GM23338 (cell line): ENCODE data around the gene CCDC3. TPM values are rescaled to one million over a fixed set of nuclear protein-coding genes. Genes with fewer than 3 reads are reported as not detected.

Experiments used
- ATAC-seq: fragments of 200-7000 bp; cut with Tn5 transposase; 3 replicates; pipeline ENCODE4 v1.9.1; 2020
- DNase-seq: peaks from one replicate; pipeline ENCODE4 v3.0.0-alpha.2; 2015; ENCODE audit warnings: low spot score
- H2AFZ ChIP-seq: fragments of 200-600 bp; sonication (generic); 2 replicates; pipeline ENCODE4 v1.8.0; 2016; ENCODE audit warnings: antibody characterized with exemption, mild to moderate bottlenecking, moderate library complexity
- H3F3A ChIP-seq: fragments of 200-600 bp; sonication (generic); replicated peaks from 2 replicates; pipeline ENCODE4 v1.8.0; 2017; ENCODE audit warnings: antibody characterized with exemption, mixed run types, low read depth
- H3K27ac ChIP-seq: fragments of 200-600 bp; sonication (generic); 2 replicates; pipeline ENCODE4 v1.6.1; 2016; ENCODE audit warnings: low read depth
- H3K27me3 ChIP-seq: fragments of 200-600 bp; sonication (generic); 2 replicates; pipeline ENCODE4 v1.8.0; 2016; ENCODE audit warnings: mild to moderate bottlenecking, mixed run types, moderate library complexity; ENCODE audit not compliant: insufficient read depth
- H3K36me3 ChIP-seq: fragments of 200-600 bp; sonication (generic); 2 replicates; pipeline ENCODE4 v1.8.0; 2016; ENCODE audit warnings: mild to moderate bottlenecking; ENCODE audit not compliant: insufficient read depth
- H3K4me1 ChIP-seq: fragments of 200-600 bp; sonication (generic); 2 replicates; pipeline ENCODE4 v1.8.0; 2016; ENCODE audit warnings: mild to moderate bottlenecking, moderate library complexity; ENCODE audit not compliant: insufficient read depth
- H3K4me2 ChIP-seq: fragments of 200-600 bp; sonication (generic); 2 replicates; pipeline ENCODE4 v1.7.1; 2017; ENCODE audit warnings: mixed run types
- H3K4me3 ChIP-seq: fragments of 200-600 bp; sonication (generic); 2 replicates; pipeline ENCODE4 v1.6.1; 2016; ENCODE audit warnings: mixed run types
- H3K79me2 ChIP-seq: fragments of 200-600 bp; sonication (generic); replicated peaks from 2 replicates; pipeline ENCODE4 v1.8.0; 2017; ENCODE audit warnings: mild to moderate bottlenecking; ENCODE audit not compliant: insufficient read depth
- H3K9me2 ChIP-seq: fragments of 200-600 bp; sonication (generic); 2 replicates; pipeline ENCODE4 v1.8.0; 2017; ENCODE audit not compliant: insufficient read depth
- H4K20me1 ChIP-seq: fragments of 200-600 bp; sonication (generic); replicated peaks from 2 replicates; pipeline ENCODE4 v1.8.0; 2017; ENCODE audit warnings: mild to moderate bottlenecking; ENCODE audit not compliant: insufficient read depth
- H3K27ac Mint-ChIP-seq: 2 replicates; pipeline ENCODE4 v1.8.0; 2020; ENCODE audit warnings: inconsistent platforms, mild to moderate bottlenecking, moderate library complexity, mixed read lengths
- H3K27me3 Mint-ChIP-seq: 3 replicates; pipeline ENCODE4 v1.8.0; 2022; ENCODE audit warnings: low read depth, mild to moderate bottlenecking, moderate library complexity, mixed read lengths, inconsistent platforms; ENCODE audit not compliant: insufficient read depth, poor library complexity
- H3K36me3 Mint-ChIP-seq: 3 replicates; pipeline ENCODE4 v1.8.0; 2021; ENCODE audit warnings: low read depth, mild to moderate bottlenecking, inconsistent platforms, moderate library complexity, mixed read lengths
- H3K4me1 Mint-ChIP-seq: 3 replicates; pipeline ENCODE4 v1.8.0; 2020; ENCODE audit warnings: mild to moderate bottlenecking, inconsistent platforms, mixed read lengths
- H3K4me3 Mint-ChIP-seq: 3 replicates; pipeline ENCODE4 v1.8.0; 2021; ENCODE audit warnings: moderate library complexity, mild to moderate bottlenecking, inconsistent platforms, mixed read lengths
- H3K9me3 Mint-ChIP-seq: 3 replicates; pipeline ENCODE4 v1.8.0; 2020; ENCODE audit warnings: moderate library complexity, mild to moderate bottlenecking, inconsistent platforms, mixed read lengths
- CREB1 ChIP-seq: fragments of 250-450 bp; sonication (Bioruptor Pico); IDR thresholded peaks from 2 replicates; pipeline ENCODE4 v1.5.0; 2020; ENCODE audit warnings: low read depth, mild to moderate bottlenecking, moderate library complexity
- CTCF ChIP-seq, 2 experiments: fragments of 200-600 bp in 1 of 2; sonication (generic) in 1 of 2; conservative IDR thresholded peaks; 2 replicates each; pipeline versions ENCODE4 v1.5.1 to v1.6.1; 2016 to 2017; ENCODE audit warnings: antibody characterized with exemption in 2 of 2, low read depth in 2 of 2, mild to moderate bottlenecking in 2 of 2, moderate library complexity in 1 of 2
- EZH2 ChIP-seq: fragments of 200-600 bp; sonication (generic); IDR thresholded peaks from one replicate; pipeline ENCODE4 v1.8.0; 2017; ENCODE audit warnings: antibody characterized with exemption, mild to moderate bottlenecking, low read depth; ENCODE audit not compliant: unreplicated experiment
- EZH2phosphoT487 ChIP-seq: fragments of 200-600 bp; sonication (generic); IDR thresholded peaks from one replicate; pipeline ENCODE4 v1.8.1; 2018; ENCODE audit warnings: antibody characterized with exemption; ENCODE audit not compliant: unreplicated experiment
- JUNB ChIP-seq: IDR thresholded peaks from one replicate; pipeline ENCODE4 v1.6.1; 2016; ENCODE audit warnings: antibody characterized with exemption; ENCODE audit not compliant: unreplicated experiment
- POLR2AphosphoS5 ChIP-seq: IDR thresholded peaks from 2 replicates; pipeline ENCODE4 v1.6.1; 2016; ENCODE audit warnings: antibody characterized with exemption, low read depth
- REST ChIP-seq: IDR thresholded peaks from one replicate; pipeline ENCODE4 v1.6.1; 2018; ENCODE audit warnings: antibody characterized with exemption; ENCODE audit not compliant: unreplicated experiment
- STAT1 ChIP-seq: IDR thresholded peaks from one replicate; pipeline ENCODE4 v1.6.1; 2016; ENCODE audit warnings: antibody characterized with exemption; ENCODE audit not compliant: unreplicated experiment
- ZNF114 ChIP-seq: fragments of 250-450 bp; sonication (Bioruptor Pico); IDR thresholded peaks from 2 replicates; pipeline ENCODE4 v1.5.0; 2020; ENCODE audit warnings: mild to moderate bottlenecking, moderate library complexity
- ZNF331 ChIP-seq: fragments of 250-450 bp; sonication (Bioruptor Pico); IDR thresholded peaks from 2 replicates; pipeline ENCODE4 v1.5.0; 2020; ENCODE audit warnings: low read depth, mild to moderate bottlenecking, moderate library complexity
- polyA plus RNA-seq: library from polyadenylated mRNA; unstranded; fragments of >200 nt; fragmentation: Nextera tagmentation; extraction: Ambion mirVana; gene quantifications from 2 replicates; pipeline ENCODE4 v1.2.1, GENCODE V29; 2016
- total RNA-seq: library from RNA; depleted of rRNA; stranded (reverse); fragments of >200 nt; shearing (Covaris generic); gene quantifications from 2 replicates; pipeline ENCODE4 v1.2.3, GENCODE V29; 2014

CCDC3 gene
- total and polyA plus RNA-seq, 2 experiments from 2014 or later = 1.4 to 5.2 TPM

GRCh38 chr10:12947741-12948140, 53.8 kb downstream of the CCDC3 start:
- Histone ChIP-seq H3K36me3 (no peaks in the 10 kb centered on the region; the same call in 1 of the 2 replicates), H3K9me2 (0 out of 2 replicates have a peak, but pooled peaks cover 15% of the 10 kb centered on the region), H2AFZ (no peak overlapping the region), H3F3A (no peaks in the 10 kb centered on the region), H3K4me2 (no peak overlapping the region), H3K4me3 (no peak overlapping the region), H4K20me1 (no peaks in the 10 kb centered on the region; the same call in 1 of the 2 replicates), H3K27me3 (no peaks in the 10 kb centered on the region), H3K79me2 (no peaks in the 10 kb centered on the region), H3K27ac (no peak overlapping the region), H3K4me1 (peaks cover 3% of the 10 kb centered on the region; the same call in 1 of the 2 replicates)
- Mint-ChIP-seq H3K27ac (no peak overlapping the region), H3K36me3 (peaks cover 23% of the 10 kb centered on the region), H3K27me3 (peaks cover 3% of the 10 kb centered on the region), H3K9me3 (peaks cover 22% of the 10 kb centered on the region), H3K4me1 (peaks cover 5% of the 10 kb centered on the region; the same call in 2 of the 3 replicates), H3K4me3 (no peak overlapping the region)
- TF ChIP-seq POLR2AphosphoS5 (no peak), ZNF331 (no peak), EZH2 (no peak)
- DNase-seq (no peak), ATAC-seq (no peak)

GRCh38 chr10:12946372-12946771, 55.1 kb downstream of the CCDC3 start:
- TF ChIP-seq POLR2AphosphoS5 (no peak), EZH2phosphoT487 (no peak), REST (no peak), CREB1 (CRISPR knock-in tag) (no peak), ZNF114 (CRISPR knock-in tag) (no peak), JUNB (no peak), STAT1 (no peak), CTCF (conservative IDR thresholded peaks at IDR 0.05; ENCODE audit: low read depth in 2 of 2) (no peak)
- no peak overlapping the region for H3K4me2 ChIP-seq
- peaks cover 15% of the 10 kb centered on the region; the same call in 2 of the 3 replicates for H3K4me1 Mint-ChIP-seq

More at GRCh38 chr10:12946372-12946771, 55.1 kb downstream of the CCDC3 start:
- Mint-ChIP-seq H3K27me3 (peaks cover 3% of the 10 kb centered on the region), H3K4me3 (no peak overlapping the region), H3K9me3 (peaks cover 16% of the 10 kb centered on the region), H3K36me3 (peaks cover 17% of the 10 kb centered on the region), H3K27ac (no peak overlapping the region)
- no peak overlapping the region for H3K4me3 ChIP-seq
- H4K20me1 ChIP-seq = no peaks in the 10 kb centered on the region; the same call in 1 of the 2 replicates
- peaks cover 26% of the 10 kb centered on the region; the same call in 1 of the 2 replicates for H3K9me2 ChIP-seq
- H3K36me3 ChIP-seq = no peaks in the 10 kb centered on the region; the same call in 1 of the 2 replicates
- H3F3A ChIP-seq = no peaks in the 10 kb centered on the region
- ATAC-seq (no peak), DNase-seq (no peak)
- no peaks in the 10 kb centered on the region for H3K27me3 ChIP-seq
- H3K79me2 ChIP-seq = no peaks in the 10 kb centered on the region
- peaks cover 7% of the 10 kb centered on the region; the same call in 1 of the 2 replicates for H3K4me1 ChIP-seq
- H2AFZ ChIP-seq = no peak overlapping the region
- no peak overlapping the region for H3K27ac ChIP-seq
